Measurements from ENCODE around the gene NCKIPSD.
A peak's percentile ranks its signal among the peaks of the same experiment; 100 is the strongest.
"Not testable (repeated sequence)": the region's sequence is repeated elsewhere in the genome, so short reads cannot be mapped to it uniquely, and the experiment has no call there.

NCKIPSD gene

GRCh38 chr3:48685603-48686511 lies at the start of gene NCKIPSD:
NCKIPSD (minus strand) TSS chr3:48685915; CDS start chr3:48685807, 108 bp downstream.
- peak; percentile 84 for DNase-seq (ENCODE audit: low read depth)

- not testable (repeated sequence) for DNase-seq (ENCODE audit: low read depth)
These were observed 49.5 kb upstream of the NCKIPSD start for GRCh38 chr3:48735075-48735767.

GRCh38 chr3:48734541-48734940 lies 48.8 kb upstream of the NCKIPSD start:
- DNase-seq (ENCODE audit: low read depth): not testable (repeated sequence)

- not testable (repeated sequence) for DNase-seq (ENCODE audit: low read depth)
These were observed 48.2 kb upstream of the NCKIPSD start for GRCh38 chr3:48733752-48734518.

- no peak for DNase-seq (ENCODE audit: low read depth)
These were observed 41.8 kb upstream of the NCKIPSD start for GRCh38 chr3:48727511-48727910.

GRCh38 chr3:48725185-48725855 lies 39.6 kb upstream of the NCKIPSD start:
- not testable (repeated sequence) for DNase-seq (ENCODE audit: low read depth)

GRCh38 chr3:48723725-48724124 lies 38.0 kb upstream of the NCKIPSD start:
- DNase-seq (ENCODE audit: low read depth): no peak

GRCh38 chr3:48723293-48723692 lies 37.6 kb upstream of the NCKIPSD start:
- DNase-seq (ENCODE audit: low read depth): not testable (repeated sequence)

GRCh38 chr3:48716982-48717746 lies 31.4 kb upstream of the NCKIPSD start, which contains the start of gene IP6K2:
IP6K2 (minus strand) TSS chr3:48717221; CDS start chr3:48695291, 21,930 bp downstream.
- peak; percentile 99 for DNase-seq (ENCODE audit: low read depth)

- no peak for DNase-seq (ENCODE audit: low read depth)
These were observed 30.8 kb upstream of the NCKIPSD start for GRCh38 chr3:48716508-48716981.

GRCh38 chr3:48715174-48715800 lies 29.6 kb upstream of the NCKIPSD start:
- DNase-seq (ENCODE audit: low read depth): no peak

- no peak for DNase-seq (ENCODE audit: low read depth)
These were observed 26.0 kb upstream of the NCKIPSD start for GRCh38 chr3:48711727-48712126.

GRCh38 chr3:48709051-48709461 lies 23.3 kb upstream of the NCKIPSD start:
- no peak for DNase-seq (ENCODE audit: low read depth)

- DNase-seq (ENCODE audit: low read depth): no peak
These were observed 22.8 kb upstream of the NCKIPSD start for GRCh38 chr3:48708481-48708889.

GRCh38 chr3:48707157-48707556 lies 21.4 kb upstream of the NCKIPSD start:
- DNase-seq (ENCODE audit: low read depth): no peak

- DNase-seq (ENCODE audit: low read depth): no peak
These were observed 16.7 kb upstream of the NCKIPSD start for GRCh38 chr3:48702320-48702920.

GRCh38 chr3:48700731-48701405 lies 15.2 kb upstream of the NCKIPSD start:
- DNase-seq (ENCODE audit: low read depth): no peak

- DNase-seq (ENCODE audit: low read depth): no peak
These were observed 13.2 kb upstream of the NCKIPSD start for GRCh38 chr3:48698891-48699290.

- DNase-seq (ENCODE audit: low read depth): no peak
These were observed 12.2 kb upstream of the NCKIPSD start for GRCh38 chr3:48697952-48698351.

Data from stimulated activated CD8-positive, alpha-beta memory T cell treated with anti-CD3 and anti-CD28 coated beads, Interleukin-7, amount 100 ng/mL, for 24 hours (primary cell).